Muscle layer of duodenum (tissue), 2 donors: ENCODE results near the gene CMTM4.
A peak's percentile ranks its signal among the peaks of the same experiment; 100 is the strongest.

Source experiments
- H3K27ac ChIP-seq: one replicate; pipeline ENCODE4 v1.7.0; 2013; ENCODE audit warnings: mild to moderate bottlenecking, low read length
- H3K27me3 ChIP-seq: one replicate; pipeline ENCODE4 v1.7.0; 2013; ENCODE audit warnings: low read depth, mild to moderate bottlenecking, control low read depth, low read length
- H3K36me3 ChIP-seq, 2 donors: one replicate each; pipeline ENCODE4 v1.7.0; 2013; ENCODE audit warnings: low read length in 2 of 2, control low read depth in 1 of 2, mild to moderate bottlenecking in 1 of 2; ENCODE audit not compliant: insufficient read depth in 2 of 2, control insufficient read depth in 1 of 2
- H3K4me1 ChIP-seq, 2 donors: one replicate each; pipeline ENCODE4 v1.7.0; 2013; ENCODE audit warnings: low read length in 2 of 2, mild to moderate bottlenecking in 2 of 2, control low read depth in 1 of 2, moderate library complexity in 1 of 2; ENCODE audit not compliant: insufficient read depth in 2 of 2, control insufficient read depth in 1 of 2
- H3K4me3 ChIP-seq, 2 donors: one replicate each; pipeline ENCODE4 v1.7.0; 2013; ENCODE audit warnings: low read length in 2 of 2, low read depth in 1 of 2, mild to moderate bottlenecking in 1 of 2
- H3K9me3 ChIP-seq, 2 donors: one replicate each; pipeline ENCODE4 v1.7.0; 2013; ENCODE audit warnings: low read length in 2 of 2, control low read depth in 1 of 2, mild to moderate bottlenecking in 1 of 2; ENCODE audit not compliant: control insufficient read depth in 1 of 2
- donor health status: healthy.

Gene CMTM4

GRCh38 chr16:66696669-66697630, at the start of gene CMTM4:
Gene CMTM4 (minus strand): TSS chr16:66696743. CDS start chr16:66696525, 218 bp downstream.
- H3K4me1 ChIP-seq = peaks cover 7 to 10% of the 10 kb centered on the region in 2 donors
- no peaks in the 10 kb centered on the region for H3K9me3 ChIP-seq
- H3K27ac ChIP-seq = no peak within 1 kb of the TSS
- no peaks in the 10 kb centered on the region for H3K27me3 ChIP-seq
- H3K36me3 ChIP-seq = no peaks in the 10 kb centered on the region
- peak within 1 kb of the TSS; percentile 66 to 77 for H3K4me3 ChIP-seq

GRCh38 chr16:66746048-66746447, 49.5 kb upstream of the CMTM4 start:
- H3K27me3 ChIP-seq = no peaks in the 10 kb centered on the region
- no peak overlapping the region for H3K27ac ChIP-seq
- peaks cover 21 to 22% of the 10 kb centered on the region in 2 donors for H3K36me3 ChIP-seq
- no peaks in the 10 kb centered on the region for H3K9me3 ChIP-seq
- H3K4me1 ChIP-seq = peaks cover 27 to 54% of the 10 kb centered on the region in 2 donors
- no peak overlapping the region for H3K4me3 ChIP-seq

GRCh38 chr16:66741950-66742808, 45.6 kb upstream of the CMTM4 start:
- no peaks in the 10 kb centered on the region for H3K9me3 ChIP-seq
- H3K27ac ChIP-seq = peak overlapping the region; percentile 75
- peaks cover 22 to 41% of the 10 kb centered on the region in 2 donors for H3K4me1 ChIP-seq
- no peak overlapping the region for H3K4me3 ChIP-seq
- peaks cover 18 to 34% of the 10 kb centered on the region in 2 donors for H3K36me3 ChIP-seq
- no peaks in the 10 kb centered on the region for H3K27me3 ChIP-seq

- Histone ChIP-seq H3K27ac (peak overlapping the region; percentile 75), H3K36me3 (peaks cover 21 to 34% of the 10 kb centered on the region in 2 donors), H3K4me3 (peak overlapping the region in 1 of 2 donors; percentile 4), H3K9me3 (no peaks in the 10 kb centered on the region), H3K4me1 (peaks cover 22 to 34% of the 10 kb centered on the region in 2 donors), H3K27me3 (no peaks in the 10 kb centered on the region)
Measured at GRCh38 chr16:66741169-66741900, 44.8 kb upstream of the CMTM4 start.

- Histone ChIP-seq H3K27ac (peak overlapping the region; percentile 75), H3K4me1 (peaks cover 22 to 31% of the 10 kb centered on the region in 2 donors), H3K36me3 (peaks cover 26 to 31% of the 10 kb centered on the region in 2 donors), H3K9me3 (no peaks in the 10 kb centered on the region), H3K27me3 (no peaks in the 10 kb centered on the region), H3K4me3 (peak overlapping the region in 1 of 2 donors; percentile 4)
Measured at GRCh38 chr16:66740533-66740932, 44.0 kb upstream of the CMTM4 start.

GRCh38 chr16:66740010-66740409, 43.5 kb upstream of the CMTM4 start:
- Histone ChIP-seq H3K4me1 (peaks cover 22 to 31% of the 10 kb centered on the region in 2 donors), H3K4me3 (peak overlapping the region in 1 of 2 donors; percentile 4), H3K27ac (peak overlapping the region; percentile 75), H3K9me3 (no peaks in the 10 kb centered on the region), H3K27me3 (no peaks in the 10 kb centered on the region), H3K36me3 (peaks cover 29 to 31% of the 10 kb centered on the region in 2 donors)

GRCh38 chr16:66735891-66736290, 39.3 kb upstream of the CMTM4 start:
- Histone ChIP-seq H3K27me3 (no peaks in the 10 kb centered on the region), H3K4me3 (no peak overlapping the region), H3K27ac (no peak overlapping the region), H3K36me3 (peaks cover 54 to 59% of the 10 kb centered on the region in 2 donors), H3K4me1 (peaks cover 8 to 15% of the 10 kb centered on the region in 2 donors), H3K9me3 (no peaks in the 10 kb centered on the region)

GRCh38 chr16:66731101-66731500, 34.6 kb upstream of the CMTM4 start:
- Histone ChIP-seq H3K36me3 (peaks cover 60 to 82% of the 10 kb centered on the region in 2 donors), H3K4me3 (no peak overlapping the region), H3K27ac (no peak overlapping the region), H3K9me3 (no peaks in the 10 kb centered on the region), H3K4me1 (peaks cover 0 to 11% of the 10 kb centered on the region in 2 donors), H3K27me3 (no peaks in the 10 kb centered on the region)

- no peaks in the 10 kb centered on the region for H3K27me3 ChIP-seq
- peaks cover 0 to 11% of the 10 kb centered on the region in 2 donors for H3K4me1 ChIP-seq
- H3K9me3 ChIP-seq = no peaks in the 10 kb centered on the region
- H3K36me3 ChIP-seq = peaks cover 67 to 84% of the 10 kb centered on the region in 2 donors
- H3K4me3 ChIP-seq = no peak overlapping the region
- H3K27ac ChIP-seq = no peak overlapping the region
Measured at GRCh38 chr16:66728804-66729203, 32.3 kb upstream of the CMTM4 start.

- Histone ChIP-seq H3K36me3 (peaks cover 70 to 85% of the 10 kb centered on the region in 2 donors), H3K27me3 (no peaks in the 10 kb centered on the region), H3K9me3 (no peaks in the 10 kb centered on the region), H3K27ac (no peak overlapping the region), H3K4me3 (no peak overlapping the region), H3K4me1 (peaks cover 0 to 11% of the 10 kb centered on the region in 2 donors)
Measured at GRCh38 chr16:66728117-66728787, 31.7 kb upstream of the CMTM4 start.
